HG03558 (cell line): Measurements from ENCODE around the gene RIMS1.
"Not testable (repeated sequence)": the region's sequence is repeated elsewhere in the genome, so short reads cannot be mapped to it uniquely, and the experiment has no call there.

ENCODE experiments used
- ATAC-seq: cut with Tn5 transposase; IDR thresholded peaks from one replicate; pipeline ENCODE4 v1.9.1; 2021; ENCODE audit warnings: moderate number of reproducible peaks; ENCODE audit not compliant: unreplicated experiment; ENCODE audit errors: extremely low read depth

Gene RIMS1

DNA sequence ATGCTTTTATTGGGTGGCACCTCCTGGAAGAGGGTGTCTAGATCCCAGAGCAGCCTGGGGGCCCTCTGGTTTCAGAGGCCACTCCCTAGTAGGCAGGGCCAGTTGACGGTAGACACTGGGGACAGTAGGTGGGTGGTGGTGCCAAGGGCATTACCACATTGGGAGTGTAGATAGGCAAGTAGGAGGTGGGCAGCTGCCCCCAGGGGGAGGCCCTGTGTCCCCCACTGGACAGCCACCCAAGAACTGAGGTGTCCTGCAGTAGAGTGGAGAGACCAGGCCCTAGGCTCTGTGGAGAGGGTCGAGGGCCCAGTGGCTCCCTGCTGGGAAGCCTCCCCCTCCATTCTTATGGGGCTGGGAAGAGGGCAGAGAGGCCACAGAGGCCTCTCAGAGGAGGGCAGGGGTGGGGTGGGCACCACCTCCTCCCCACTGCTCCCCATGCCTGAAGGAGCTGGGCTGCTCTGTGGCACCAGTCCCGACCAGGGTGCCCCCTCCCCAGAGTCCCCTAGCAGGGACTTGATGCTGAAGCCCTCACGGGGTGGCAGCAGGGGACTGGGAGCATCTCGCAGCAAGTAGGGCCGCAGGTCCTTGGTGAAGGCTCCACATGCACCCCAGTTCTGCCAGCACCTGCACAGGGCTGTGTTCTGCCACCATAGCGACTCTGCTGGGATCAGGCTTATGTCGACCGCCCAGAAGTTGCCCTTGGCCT, 430.5 kb downstream of the RIMS1 start:
- no peak for ATAC-seq

DNA sequence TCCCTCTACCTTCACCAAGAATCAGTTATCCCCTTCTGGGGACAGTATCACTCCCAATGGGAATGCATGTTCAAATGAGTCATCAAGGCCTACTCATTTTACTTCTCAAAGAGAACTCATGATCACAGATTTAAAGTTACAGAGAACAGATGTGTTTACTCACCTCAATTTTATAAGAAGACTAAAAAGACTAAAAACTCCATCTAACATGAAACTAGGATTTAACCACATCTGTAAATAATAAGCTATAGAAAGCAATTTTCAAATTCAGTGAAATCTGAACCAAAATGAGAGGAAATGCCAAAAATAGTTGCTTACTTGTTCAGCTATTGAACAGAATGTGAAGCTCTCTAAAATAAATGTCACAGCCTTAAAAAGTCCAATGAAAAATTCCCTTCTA, 435.4 kb downstream of the RIMS1 start:
- no peak for ATAC-seq

DNA sequence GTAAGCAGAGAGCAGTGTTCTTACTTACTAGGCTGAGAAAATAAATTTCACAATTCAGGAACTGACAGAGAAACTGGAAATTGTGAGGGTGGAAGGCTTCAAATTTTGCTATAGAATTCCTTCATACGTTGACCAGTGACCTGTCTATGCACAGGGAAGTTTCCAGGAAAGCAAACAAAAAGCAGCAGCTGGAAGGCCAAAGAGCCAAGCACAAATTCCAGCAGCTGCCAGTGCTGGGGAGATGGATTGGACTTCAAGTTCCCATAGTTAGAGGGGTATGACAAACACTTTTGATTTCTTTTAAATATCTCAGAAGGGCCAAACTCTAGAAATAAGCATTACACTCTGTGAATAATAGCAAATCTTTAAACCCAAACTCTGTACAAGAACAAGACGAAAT, 436.4 kb downstream of the RIMS1 start:
- no peak for ATAC-seq

DNA sequence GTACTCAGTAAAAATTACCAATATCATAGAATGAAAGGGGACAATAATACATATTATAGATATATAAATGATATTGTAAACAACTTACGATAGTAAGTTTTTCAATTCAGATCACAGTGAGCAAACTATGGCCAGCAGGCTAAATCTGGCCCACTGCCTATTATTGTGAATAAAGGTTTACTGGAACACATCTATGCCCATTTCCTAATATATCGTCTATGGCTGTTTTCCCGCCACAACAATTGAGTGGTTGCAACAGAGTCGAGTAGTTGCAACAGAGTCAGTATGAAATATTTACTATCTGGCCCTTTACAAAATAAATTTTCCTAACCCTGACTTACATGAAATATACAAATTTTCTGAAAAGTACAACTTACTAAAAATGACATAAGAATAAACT, 438.2 kb downstream of the RIMS1 start:
- ATAC-seq, result no peak

DNA sequence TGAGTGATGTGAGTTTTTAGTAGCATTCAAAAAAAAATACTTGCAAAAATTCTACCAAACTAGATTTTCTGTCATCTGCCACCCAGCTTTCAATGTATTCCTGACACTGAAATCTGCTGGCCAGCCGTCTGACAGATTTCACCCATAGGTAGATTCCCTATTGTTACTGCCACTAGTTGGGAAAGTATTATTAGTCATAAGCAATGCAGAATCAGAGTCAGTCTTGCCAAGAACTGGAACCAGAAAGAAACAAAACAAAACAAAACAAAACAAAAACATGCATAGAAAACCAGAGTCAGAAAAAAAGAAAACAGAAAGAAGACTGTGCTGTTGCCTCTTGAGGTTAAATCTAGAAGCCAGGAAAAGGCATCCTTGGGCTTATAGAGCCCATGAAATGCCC, 442.4 kb downstream of the RIMS1 start:
- ATAC-seq, result no peak

DNA sequence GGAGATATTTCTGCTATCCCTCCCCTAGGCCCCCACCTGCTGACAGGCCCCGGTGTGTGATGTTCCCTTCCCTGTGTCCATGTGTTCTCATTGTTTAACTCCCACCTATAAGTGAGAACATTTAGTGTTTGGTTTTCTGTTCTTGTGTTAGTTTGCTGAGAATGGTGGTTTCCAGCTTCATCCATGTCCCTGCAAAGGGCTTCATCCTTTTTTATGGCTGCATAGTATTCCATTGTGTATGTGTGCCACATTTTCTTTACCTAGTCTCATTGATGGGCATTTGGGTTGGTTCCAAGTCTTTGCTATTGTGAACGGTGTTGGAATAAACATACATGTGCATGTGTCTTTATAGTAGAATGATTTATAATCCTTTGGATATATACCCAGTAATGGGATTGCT, 448.9 kb downstream of the RIMS1 start:
- not testable (repeated sequence) for ATAC-seq

DNA sequence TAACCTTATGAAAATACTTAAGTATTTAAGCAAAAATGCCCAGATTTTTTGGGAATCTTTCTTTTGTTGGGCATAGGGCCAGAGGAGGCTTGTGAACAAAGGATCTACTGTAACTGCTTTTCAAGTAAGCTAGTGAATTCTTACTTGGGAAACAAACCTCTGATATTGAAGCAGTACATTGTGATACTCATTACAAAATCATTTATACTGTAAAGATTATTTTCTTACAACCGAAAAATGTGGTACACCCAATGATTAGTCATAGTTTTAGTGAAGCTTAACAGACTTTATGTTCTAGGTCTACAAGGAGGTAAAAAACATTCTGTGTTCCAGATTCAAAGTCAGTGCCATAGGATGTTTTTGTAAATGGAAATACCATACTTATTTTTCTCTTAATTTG, 462.6 kb downstream of the RIMS1 start:
- ATAC-seq, result no peak

DNA sequence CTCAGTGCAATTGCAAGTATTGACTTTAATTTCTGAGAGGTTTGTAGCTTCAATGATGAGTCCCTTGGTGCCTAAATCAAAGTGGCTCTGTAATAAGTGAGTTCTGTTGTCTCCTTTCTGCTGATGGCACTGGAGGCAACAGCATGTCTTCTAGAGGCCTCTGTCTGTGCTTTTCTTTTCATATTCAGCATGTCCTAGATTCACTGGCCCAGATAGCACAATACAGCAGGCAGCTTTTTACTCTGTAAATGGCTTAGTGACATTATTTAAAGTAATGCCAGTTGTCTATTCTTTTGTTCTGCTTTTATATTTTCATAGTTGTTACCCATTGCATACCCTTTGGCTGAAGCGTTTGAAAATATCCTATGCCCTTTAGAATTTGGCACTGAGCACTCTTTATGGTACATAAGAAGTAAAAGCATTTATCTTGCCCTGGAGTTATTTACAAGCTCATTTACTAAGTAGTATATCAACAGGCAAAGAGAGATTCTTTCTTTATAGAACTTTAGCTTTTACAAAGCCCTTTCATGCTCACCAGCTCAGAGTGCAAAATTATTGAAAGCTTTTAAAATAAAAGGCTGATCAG, 464.0 kb downstream of the RIMS1 start:
- ATAC-seq, result no peak

DNA sequence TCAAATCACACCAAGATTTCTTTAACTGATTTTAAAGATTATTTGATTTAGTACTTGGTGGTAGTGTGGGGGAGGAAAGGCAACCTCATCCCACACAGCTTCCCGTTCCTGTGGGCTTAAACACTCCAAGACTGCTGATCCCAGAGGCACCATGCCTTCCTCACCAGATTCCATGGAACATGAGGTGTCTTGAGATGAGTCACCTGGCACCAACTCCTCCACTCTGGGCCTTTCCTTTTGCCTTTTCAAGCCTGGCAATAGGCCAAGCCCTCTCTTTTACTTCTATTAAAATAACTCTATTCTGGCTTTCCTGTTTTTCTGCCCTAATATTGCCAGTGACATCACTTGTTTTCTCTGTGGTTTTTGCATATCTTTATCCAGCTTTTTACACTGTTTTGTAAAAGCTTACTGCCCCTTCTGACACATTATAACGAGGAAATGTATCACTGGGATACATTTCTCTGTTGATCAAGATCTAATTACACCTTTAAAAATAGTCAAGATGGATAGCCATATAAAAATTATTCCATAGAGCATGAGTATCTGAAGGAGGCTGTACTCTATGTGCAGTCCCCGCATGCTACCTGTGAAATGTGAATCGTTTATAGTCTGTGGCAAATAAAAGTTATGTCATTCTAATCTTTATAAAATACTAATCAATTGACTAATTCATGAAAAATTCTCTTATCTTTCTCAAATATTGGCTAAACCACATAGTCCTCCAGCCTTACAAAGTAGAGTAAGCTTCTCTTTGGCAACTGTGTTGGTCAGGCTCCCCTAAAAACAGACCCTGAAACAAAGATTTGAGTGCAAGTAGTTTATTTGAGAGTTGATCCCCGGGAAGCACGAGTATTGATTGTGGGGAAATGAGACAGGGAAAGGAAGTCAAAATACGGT, 477.7 kb downstream of the RIMS1 start:
- ATAC-seq, result no peak

DNA sequence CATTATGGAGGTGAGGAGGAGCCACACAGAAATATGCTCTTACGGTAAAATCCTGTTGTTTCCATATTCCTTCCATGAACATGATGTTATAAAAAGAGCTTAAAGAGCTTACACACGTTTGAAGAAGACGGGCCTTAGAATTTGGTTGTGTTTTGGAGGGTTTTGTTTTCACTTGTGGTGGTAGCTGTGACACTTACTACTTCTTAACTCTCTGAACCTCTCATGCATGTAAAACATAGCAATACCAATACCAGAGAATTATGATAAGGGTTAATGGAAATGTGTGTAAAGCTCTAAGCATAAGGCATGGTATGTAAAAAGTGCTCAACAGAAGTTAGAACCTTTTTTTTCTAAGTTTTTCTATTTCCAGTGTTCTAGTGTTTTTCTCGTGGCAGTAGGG, 479.4 kb downstream of the RIMS1 start:
- ATAC-seq, result no peak

DNA sequence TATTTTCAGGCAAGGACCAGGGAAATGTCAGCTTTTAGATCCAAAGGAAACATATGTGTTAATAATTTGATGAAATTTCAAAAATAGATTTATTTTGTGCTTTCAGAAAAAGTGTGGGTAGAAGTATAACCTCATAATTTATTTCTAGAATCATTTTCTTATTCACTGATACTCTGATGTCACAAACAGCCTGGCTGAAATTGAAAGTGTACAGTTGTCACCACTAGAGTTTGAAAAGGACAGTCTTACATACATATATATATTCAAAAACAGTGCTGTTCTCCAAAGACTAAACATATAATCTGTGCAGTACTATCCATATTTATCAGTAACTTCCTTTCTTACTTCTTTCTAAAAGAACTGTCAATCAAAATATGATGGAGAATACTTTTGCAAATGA, 481.1 kb downstream of the RIMS1 start:
- ATAC-seq, result no peak

DNA sequence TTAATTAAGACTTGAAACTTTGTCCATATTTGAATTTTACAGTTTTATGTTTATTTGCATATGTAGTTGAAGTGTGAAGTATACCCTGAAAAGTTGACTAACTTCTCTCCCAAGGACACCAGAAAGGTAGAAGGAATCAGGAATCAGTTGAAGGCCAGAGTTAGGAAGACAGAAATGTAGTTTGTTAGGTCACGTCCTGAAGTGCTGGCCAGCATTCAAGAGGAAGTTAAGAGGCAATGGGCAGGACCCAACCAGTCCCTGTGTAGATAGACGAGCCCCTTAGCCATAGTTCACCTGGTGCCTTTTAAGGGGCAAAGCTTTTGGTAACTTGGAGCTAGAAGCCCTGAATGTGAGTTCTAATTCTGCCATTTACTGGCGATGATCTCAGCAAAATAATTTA, 485.1 kb downstream of the RIMS1 start:
- no peak for ATAC-seq

DNA sequence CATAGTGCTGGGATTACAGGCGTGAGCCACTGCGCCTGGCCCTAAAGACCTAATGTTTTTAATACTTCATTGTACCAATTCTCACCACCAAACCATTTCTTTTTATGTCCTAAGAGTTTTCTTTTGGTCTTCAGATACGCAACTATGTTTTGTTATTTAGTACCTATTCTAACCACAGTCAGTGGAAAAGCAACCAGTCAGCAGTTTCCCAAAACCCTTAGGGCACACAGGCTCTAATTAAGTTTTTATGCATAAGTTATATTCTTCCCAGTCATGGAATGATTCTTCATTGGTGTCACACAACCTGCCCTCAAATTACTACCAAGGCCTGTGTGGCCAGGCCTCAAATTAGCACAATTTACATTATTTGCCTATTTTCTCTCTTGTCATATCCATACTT, 487.8 kb downstream of the RIMS1 start:
- no peak for ATAC-seq

DNA sequence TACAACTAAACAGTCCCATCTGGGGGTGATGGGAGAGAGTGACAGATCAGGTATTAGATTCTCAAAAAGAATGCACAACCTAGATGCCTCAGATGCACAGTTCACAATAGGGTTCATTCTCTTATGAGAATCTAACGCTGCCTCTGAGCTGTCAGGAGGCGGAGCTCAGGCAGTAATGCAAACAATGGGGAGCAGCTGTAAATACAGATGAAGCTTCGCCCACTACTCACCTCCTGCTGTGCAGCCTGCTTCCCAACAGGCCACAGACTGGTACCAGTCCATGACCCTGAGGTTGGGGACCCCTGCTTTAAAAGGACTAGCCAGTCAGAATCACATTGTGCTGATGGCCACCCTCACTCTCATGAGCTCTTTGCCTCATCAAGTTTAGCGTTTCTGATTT, 488.5 kb downstream of the RIMS1 start:
- no peak for ATAC-seq

DNA sequence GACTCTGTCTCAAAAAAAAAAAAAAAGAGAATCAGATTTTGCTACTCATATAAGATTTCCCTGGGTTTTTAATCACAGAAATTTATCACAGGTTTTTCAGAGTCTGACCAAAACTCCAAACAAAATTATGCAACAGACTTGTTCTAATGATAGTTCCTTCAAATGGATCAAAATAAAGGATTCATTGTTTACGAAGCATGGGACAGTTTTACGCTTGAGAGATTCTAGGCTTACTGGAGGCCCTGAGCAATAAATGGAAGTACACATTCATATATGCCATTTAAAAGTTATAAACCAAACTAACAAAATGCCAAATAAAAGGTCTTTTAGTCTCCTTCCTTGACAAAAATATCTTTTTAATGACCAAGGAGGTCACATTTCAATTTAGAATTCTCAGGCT, 490.4 kb downstream of the RIMS1 start:
- ATAC-seq, result no peak

DNA sequence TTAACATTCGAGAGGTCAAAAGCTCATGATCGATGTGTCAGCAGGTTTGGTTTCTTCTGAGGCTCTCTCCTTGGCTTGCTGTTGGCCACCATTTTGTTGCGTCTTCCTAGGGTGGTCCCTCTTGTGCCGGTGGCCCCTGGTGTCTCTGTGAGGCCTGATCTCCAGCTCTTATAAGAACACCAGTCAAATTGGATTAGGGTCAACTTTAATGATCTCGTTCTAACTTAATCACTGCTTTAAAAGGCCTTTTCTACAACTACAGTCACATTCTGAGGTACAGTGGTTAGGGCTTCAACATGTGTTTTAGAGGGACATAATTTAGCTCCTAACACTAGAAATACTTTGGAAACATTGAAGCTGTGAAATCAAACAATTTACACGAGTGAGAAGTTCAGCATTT, 494.7 kb downstream of the RIMS1 start:
- ATAC-seq, result no peak

DNA sequence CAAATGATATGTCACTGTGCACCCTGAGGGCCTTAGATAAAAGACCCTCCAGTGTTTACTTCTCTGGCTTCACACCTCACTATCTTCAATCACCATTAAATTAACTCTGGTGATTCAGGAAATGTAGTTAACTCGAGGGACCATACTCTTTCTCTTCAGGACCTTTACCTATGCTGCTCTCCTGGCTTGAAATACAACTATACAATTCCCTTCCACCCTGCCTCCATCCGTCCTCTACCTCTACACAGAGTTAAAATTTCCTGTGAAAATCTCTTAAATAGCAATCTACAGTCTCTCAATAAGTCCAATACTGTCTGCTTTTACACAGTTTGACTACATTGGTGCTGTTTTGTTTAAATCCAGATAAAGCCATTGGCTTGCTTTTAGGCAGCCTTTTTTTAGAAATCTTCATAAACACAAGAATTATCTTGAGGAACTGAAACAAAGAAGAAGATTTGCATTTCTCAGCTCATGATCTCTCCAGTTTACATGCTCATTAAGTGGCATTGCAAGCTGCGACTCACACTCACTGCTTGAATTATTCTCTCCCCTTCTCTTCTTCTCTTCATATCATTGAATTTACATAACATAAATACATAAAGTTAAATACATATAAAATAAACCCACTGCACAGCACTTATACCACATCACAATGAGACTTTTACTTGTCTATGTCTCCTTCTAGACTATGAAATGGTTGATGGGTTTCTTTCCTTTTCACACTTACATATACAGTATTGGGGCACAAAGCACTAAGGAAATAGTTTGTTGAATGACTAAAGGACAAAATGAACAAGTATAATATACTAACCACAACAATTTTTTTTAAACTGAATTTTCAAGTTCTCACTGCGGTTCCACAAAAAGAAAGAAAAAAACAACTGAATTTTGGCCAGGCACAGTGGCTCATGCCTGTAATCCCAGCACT, 496.5 kb downstream of the RIMS1 start:
- peak; percentile 99 for ATAC-seq

DNA sequence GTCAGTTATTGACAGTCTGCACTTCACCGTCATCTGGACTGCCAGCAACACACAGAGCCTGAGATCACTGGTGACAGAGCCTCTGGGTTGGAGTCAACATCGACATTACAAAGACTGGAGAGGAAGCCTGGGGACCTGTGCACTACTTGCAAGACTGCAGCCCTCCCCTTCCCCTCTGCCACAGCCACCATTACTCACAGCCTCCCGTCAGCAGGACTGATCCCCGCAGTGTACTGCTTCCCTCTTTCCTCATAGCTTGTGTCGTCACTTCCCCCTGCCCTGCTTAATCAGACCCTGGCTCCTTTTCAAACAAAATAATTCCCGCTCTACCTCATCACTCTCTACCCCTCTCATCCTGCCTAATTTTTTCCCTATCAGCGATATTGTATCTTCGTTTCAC, 500.0 kb downstream of the RIMS1 start:
- ATAC-seq, result no peak

DNA sequence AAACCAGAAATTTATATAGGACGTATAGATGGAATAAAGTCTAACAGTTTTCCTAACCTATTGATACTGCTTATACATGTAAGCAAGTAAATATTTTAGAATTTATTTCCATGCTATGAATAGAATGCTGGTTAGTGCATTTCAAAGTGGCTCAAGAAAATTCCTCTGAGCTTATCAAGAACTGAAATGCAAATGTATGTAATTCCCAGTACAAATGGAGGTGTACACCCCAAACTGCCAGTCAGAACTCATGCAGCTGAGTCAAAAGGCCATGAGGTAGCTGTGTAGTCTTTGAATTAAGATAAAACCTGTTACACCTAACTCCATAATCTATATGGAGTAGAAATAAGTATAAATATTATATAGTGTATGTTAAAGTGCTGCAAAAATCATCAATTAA, 503.3 kb downstream of the RIMS1 start:
- ATAC-seq, result no peak

DNA sequence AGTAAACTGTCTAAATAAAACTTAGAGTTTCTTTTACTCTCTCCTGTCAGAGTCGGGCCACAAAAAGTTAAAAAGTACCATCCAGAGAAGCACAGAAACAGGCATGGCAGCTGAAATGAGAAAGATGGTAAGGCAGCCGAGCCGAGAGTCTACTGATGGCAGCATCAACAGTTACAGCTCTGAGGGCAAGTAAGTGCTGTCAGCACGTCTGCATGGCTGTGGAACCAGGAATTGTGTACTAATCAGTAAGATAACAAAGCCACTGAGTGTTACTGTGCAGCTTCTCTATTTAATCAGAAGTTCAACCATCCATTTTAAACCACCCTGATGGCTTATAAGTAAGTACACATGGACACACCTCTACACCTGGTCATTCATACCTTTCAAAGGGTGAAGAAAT, 504.2 kb downstream of the RIMS1 start:
- ATAC-seq, result no peak
